ENCODE results near the gene DNAH6.

- no peak for TF ChIP-seq CREB5 (CRISPR knock-in tag; IDR thresholded peaks at IDR 0.05; ENCODE audit: low read depth)
- no peak for TF ChIP-seq ZNF8 (CRISPR knock-in tag; IDR thresholded peaks at IDR 0.05)
- no peak for TF ChIP-seq ZFP30 (CRISPR knock-in tag; IDR thresholded peaks at IDR 0.05)
- no peak for TF ChIP-seq ZC3H10 (CRISPR knock-in tag; IDR thresholded peaks at IDR 0.05)
- TF ChIP-seq ZFP3 (CRISPR knock-in tag; IDR thresholded peaks at IDR 0.05) = no peak
- TF ChIP-seq PPARA (CRISPR knock-in tag; IDR thresholded peaks at IDR 0.05; ENCODE audit: borderline replicate concordance) = no peak
- no peak for TF ChIP-seq GLIS3 (CRISPR knock-in tag; IDR thresholded peaks at IDR 0.05)
Measured at GRCh38 chr2:84649487-84650142, 133.3 kb downstream of the DNAH6 start.

Measured in SK-N-SH treated with all-trans-retinoic acid at 6 μM for 48 hours (cell line).